ENCODE data around the gene VAV1.

DNA sequence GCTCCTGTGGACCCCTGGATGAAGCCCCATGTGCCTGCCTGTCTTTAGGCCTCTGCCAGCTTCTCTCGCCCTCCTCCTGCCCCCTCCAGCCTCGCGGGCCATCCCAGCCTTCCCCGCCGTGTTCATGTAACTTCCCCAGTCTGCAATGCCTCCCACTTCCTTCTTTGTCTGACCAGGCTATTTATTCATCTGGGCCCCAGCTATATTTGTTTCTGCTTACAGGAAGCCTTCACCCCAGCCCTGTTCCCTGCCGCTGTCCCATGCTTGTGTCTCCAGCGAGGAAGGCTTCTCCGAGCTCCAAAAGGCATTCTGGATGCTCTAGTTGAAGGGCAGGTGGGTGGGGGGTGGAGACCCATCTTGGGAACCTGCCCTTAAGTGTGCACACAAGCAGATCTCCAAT lies 44.2 kb upstream of the VAV1 start:
- no peak for TF ChIP-seq CTCF (IDR thresholded peaks at IDR 0.05)
- TF ChIP-seq POLR2A (IDR thresholded peaks at IDR 0.05), result no peak

Data from thyroid gland (tissue), 4 donors.